Pons (tissue), 1 donor: Measurements from ENCODE around the gene EHBP1L1.

Experiments
- DNase-seq: peaks from one replicate; pipeline ENCODE4 v3.0.0-alpha.2; 2016; ENCODE audit warnings: low spot score

The EHBP1L1 gene

DNA sequence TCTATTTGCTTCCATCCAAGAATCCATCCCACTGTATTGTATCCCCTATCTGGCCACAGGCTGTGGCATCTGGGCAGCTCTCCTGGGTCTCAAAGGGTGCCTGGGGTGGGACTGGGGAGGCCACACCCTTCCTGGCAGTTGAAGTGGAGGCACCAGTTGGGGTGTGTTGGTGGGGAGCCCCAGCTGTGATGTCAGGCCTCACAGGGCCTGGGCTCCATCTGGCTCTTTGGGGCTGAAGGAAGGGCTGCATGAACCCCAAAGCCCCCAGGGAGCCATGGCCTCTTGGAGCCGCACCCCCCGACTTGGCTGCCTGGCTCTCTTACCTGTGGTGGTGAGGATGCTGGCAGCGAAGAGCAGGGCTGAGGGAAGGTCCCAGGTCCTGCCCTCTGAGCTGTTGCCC, 19.3 kb downstream of the EHBP1L1 start:
- no peak for DNase-seq

DNA sequence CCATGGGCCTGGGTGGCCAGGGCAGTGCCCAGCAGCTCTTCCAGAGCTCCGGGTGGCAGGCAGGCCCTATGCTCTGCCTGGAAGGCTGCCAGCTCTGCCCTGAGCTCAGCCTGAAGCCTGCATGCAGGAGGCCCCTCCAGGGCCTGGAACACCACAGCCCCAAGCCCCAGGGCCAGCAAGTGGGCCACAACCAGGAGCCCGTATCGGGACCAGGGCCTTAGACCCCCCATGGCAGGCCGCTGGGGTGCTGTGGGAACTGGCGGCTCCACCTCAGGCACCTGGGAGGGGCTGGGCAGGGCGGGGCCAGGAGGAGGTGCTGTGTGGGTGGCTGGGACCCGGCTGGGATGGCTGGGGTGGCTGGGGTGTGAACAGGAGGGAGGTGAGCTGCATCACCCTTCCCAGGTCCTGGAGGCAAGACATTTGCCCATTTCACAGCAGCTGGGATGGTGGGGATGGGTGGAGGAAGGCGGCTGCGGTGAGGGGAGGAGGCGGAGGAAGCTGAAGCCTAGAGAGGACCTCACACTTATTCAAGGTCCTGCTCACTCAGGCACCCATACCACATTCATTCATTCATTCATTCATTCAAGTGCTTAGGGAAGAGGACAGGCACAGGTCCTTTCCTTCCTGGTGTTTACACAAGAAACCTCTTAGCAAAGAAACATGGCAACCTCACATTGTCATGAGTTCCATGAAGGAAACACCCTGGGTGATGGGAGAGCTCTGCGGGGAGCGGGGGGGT, 19.9 kb downstream of the EHBP1L1 start, which contains the start of gene KCNK7:
Gene KCNK7 (minus strand): TSS at position 258 of the 739 bp plus-strand sequence. CDS start 28 bp downstream, at position 230.
- no peak for DNase-seq

DNA sequence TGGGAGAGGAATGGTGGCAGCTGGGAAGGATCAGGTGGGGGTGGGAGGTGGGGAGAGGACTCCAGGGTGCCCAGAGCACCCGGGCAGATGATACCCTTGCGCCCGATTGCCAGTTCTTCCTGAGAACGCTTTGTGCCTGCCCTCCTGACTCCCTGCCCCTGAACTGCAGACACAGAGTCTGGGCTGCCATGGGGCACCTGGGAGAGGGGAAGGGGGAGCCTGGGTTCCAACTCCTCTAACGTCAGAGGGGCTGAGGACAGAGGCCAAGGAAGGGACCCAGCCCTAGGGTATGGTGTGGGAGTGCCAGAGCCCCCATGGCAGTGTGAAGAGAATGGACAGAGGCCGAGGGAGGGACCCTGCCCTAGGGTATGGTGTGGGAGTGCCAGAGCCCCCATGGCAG, 20.7 kb downstream of the EHBP1L1 start:
- no peak for DNase-seq

DNA sequence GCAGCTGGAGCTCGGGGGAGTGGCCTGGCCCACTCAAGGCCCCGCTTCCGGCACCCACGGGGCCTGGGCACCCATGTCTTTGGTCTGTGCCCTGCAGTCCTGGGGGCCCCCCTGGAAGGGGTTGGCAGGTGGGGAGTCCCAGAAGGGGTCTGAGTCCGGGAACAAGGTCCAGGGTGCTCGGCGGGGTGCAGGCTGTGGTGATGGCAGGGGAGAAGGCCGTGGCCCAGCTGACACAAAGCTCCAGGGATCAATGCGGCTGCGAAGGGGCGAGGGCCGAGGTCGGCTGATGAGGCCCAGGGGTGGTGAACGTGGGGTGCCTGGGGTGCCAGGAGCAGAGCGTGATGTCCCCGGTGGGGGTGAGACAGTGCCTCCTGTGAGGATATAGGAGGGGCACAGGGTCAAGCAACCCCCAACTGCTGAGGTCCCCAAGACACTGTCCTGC, 22.4 kb downstream of the EHBP1L1 start:
- DNase-seq = no peak

DNA sequence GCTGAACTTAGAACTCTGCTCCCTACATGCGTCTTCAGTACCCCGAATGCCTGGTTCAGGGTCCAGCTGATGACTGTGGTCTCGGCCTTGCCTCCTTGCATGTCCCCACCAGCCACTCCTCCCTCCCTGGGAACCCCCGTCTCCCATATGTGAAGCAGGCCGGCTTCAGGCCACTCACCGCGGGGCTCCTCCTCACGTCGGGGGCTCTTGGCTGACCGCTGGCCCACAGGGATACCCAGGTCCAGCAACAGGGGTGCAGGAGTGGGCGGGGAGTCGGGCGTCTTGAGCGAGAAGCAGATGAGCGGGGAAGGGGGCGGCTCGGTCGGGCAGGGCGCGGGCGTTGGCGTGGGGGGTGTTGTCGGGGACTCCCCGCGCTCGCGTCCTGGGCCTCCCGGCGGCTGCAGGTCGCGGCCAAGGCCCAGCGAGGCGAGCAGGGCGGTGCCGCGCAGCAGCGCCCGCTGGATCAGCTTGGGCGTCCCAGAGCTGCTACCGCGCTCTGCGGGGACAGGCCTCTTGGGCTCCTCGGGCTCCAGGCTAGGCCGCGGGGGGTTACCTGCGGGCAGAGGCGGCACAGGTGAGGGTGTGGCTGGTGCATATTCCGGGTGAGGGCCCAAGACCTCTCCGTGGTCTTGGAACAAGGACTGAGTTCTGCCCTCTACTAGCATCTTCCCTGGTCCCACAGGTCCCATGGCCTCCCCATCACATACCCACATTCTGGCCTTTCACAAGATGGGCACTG, 23.5 kb downstream of the EHBP1L1 start:
- DNase-seq = no peak

DNA sequence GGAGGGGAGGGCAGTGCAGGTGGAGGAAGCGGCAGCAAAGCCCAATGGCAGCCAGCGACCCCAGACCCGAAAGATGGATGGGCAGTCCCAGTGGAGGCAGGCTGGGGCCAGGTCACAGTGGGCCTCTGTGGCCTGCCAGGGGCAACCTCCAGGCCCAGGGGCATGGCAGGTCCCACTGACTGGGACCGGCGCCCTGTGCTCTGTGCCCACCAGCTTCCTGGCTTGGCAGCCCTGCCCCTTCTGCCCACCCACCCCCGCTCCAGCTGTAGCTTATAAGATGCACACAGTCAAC, 24.0 kb downstream of the EHBP1L1 start:
- no peak for DNase-seq

DNA sequence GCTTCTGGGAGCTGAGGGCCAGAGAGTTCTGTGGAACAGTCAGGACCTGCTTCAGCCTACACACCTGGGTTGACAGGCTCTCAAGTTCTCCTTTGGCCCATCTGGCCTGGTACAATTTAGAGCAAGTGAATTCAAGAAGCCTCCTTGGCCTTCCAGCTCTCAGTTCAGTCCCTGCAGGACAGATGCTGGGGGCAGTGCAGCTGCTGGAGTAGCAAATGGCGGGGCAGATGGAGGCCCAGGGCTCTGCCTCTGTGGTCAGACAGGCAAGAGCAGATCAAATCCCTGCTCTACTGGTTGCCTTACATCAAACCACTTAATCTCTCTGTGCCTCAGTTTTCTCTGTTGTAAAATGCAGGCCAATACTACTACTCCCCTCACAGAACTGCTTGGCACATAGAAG, 28.4 kb downstream of the EHBP1L1 start:
- no peak for DNase-seq

DNA sequence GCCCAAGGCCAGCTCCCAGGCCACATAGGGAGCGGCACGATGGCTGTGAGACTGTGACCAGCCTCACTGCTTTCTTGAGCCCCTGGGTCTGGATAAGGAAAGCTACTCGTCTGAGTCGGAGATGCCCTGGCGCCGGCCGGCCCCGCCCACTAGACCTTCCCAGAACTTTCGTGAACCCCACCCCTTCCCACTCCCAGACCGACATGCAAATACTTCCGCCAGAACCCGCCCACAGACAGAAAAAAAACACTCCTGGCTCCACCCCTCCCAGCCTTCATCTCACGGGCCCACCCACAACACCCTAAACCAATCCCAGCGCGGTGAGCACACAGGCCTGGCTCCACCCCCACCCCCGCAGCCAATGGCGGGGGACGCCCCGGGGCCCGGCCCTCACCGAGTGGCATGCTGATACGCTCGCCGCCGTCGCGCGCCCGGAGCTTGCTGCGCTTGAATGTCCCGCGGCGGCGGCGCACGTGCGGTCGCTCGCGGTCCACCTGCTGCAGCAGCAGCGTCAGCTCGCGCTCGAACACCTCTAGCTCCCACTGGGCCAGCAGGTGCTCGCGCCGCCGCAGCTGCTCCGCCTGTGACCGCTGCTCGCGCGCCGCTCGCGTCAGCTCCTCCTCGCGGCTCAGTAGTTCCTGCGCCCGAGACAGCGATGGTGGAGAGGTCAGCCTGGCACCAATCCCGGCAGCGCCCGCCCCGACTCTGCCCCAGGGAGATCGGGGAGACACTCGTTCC, 31.2 kb downstream of the EHBP1L1 start:
- DNase-seq = peak; percentile 95

DNA sequence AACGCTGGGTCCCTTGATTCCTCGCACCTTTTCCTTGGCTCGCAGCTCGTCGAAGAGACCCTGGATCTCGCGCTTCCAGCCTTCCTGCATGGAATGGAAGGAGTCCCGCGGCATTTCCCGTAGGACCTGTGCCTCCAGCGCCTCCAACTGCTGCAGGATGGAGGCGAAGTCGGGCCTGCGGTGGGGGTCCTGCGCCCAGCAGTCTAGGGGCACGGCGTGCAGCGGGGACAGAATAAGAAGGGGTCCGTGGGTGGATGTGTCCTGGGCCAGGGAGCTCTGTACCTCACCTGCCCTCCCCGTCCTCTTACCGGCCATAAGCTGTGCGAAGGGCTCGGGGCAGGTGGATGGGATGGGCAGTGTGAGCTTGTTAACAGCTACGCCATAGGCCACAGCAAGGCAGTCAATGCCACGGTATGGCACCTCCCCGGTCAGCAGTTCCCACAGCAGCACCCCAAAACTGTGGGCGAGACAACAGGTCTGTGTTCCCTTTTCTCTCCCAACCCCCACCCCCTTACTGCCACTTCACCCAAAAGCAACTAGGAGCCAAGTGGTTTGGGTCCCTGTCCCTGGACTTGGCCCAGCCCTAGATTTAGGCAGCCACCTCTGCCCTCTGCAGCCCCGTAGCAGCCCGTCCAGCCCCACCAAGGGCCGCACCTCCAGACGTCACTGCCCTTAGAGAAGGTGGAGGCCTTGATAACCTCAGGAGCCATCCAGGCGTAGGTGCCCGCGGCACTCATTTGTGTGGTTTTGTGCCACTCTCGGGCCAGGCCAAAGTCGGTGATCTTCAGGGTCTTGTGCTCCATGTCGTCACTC, 32.0 kb downstream of the EHBP1L1 start:
- DNase-seq = no peak

DNA sequence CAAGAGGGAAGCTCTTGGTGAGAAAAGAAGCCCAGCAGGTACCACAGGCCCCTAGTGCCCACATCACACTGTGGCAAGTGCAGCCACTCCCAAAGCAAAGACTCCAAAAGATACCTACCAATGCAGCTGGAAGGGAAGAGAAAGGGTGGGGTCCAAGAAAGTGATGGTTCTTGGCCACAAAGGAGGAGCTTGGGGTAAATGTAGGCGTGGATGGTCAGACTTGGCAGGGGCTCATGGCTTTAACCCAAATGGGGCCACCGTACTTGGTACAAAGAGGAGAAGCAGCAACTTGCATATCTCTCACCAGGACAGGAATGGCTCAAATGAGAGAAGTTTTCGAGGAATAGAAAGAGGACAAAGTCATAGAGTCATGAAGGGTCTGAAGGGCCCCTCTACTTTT, 33.4 kb downstream of the EHBP1L1 start:
- DNase-seq = peak; percentile 21

DNA sequence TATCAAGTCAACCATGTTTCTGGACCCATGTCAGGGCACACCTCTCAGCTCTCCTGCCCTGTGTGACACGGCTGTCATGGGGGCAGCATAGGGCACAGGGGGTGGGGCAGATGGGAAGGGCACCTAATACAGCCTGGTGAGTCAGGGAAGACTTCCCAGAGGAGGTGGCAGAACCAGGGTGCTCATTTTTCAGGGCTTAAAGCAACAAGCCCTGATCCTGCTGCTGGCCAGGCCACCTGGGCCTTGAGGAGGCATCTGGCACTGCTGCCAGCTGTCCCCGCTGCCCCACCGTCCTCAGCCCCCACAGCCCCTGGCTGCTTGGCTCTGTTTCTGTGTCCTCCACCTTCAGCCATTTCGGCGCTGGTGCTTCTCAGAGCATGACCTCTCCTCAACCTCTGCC, 33.8 kb downstream of the EHBP1L1 start:
- no peak for DNase-seq

DNA sequence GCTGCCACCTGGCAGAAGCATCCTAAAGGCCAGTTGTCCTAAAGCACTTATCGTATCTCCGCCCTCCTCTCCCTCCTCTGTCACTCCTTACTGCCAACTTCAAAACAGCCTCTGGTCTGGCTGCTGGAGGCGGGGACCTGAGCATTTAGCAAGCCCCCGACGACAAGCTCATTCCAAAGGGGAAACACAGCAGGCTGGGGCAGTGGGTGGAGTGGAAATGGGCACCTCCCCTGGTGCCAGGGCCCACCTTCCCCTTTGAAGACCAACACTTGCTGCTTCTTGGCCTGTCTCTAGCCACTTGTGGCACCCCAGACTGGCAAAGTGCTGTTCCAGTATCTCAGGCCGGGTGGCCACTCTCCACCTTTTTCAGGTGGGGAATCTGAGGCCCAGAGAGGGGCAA, 34.6 kb downstream of the EHBP1L1 start:
- peak; percentile 55 for DNase-seq

DNA sequence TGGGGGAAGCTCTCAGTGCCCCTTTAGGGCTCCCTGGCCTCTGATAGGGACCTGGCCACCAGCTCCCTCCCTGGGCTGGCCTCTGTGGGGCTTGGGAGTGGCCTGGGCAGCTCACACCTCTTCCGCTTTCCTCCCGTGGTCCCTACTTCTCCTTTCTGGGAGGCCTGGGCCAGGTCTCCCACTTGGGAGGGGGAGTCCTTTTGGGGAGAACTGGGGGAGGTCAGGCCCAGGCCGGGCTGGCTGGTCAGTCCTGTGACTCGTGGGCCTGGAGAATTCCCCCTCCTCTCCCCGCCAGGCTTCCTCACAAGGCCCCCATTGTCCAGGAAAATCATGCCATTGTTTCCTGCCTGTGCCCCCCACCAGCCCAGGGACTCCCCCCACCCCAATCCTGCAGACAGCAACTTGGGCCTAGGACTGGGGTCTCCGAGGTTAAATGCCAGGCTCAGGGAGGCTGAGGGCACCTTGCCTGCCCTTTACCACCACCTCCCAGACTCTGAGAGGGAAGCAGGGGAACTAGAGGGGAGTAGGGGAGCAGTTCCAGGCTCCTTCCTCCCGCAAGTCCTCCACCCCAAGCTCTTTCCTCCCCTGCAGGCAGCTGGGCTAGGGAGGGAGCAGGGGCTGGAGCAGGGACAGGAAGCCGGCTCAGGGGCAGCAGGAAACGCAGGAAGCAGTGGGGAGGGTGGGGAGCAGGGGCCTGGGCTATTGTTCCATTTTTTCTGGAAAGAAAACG, 35.3 kb downstream of the EHBP1L1 start:
- DNase-seq = peak; percentile 93

DNA sequence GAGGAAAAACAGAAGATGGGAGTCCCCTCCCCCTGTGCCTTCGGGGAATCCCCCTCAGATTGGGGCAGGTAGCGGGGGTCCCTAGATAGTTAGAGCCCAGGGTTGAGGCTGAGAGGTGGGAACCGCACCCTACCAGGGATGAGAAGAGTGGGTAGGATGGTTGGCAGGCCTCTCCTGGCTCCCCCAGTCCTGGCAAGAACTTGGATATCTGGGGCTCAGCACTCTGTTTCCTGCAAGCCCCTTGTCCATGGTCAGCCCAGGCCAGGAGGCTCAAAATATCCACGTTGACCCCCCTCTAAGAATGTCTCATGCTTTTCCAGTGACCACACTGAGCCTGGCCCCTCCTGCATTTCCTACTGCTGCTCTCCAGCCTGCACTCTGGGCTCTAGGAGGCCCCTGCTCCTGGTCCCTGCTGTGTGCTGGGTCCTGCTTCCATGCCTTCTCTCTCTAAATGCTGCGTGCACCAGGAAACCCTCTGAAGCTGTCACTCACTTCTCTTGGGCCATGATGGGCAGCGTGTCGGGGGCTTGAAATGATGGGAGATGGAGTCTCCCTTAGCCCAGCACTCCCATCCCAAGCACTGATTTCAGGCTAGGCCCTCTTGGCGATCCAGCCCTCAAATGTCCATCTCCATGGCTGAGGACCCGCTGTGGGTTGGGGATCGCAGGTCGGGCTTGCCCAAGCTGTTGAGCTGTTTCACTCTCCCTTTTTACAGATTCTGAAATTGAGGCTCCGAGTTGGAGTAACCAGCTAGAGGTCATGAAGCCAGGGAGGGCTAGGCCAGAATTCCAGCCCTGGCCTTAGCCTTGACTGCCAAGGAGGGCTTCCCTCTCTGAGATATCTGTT, 36.1 kb downstream of the EHBP1L1 start:
- DNase-seq = peak; percentile 37

DNA sequence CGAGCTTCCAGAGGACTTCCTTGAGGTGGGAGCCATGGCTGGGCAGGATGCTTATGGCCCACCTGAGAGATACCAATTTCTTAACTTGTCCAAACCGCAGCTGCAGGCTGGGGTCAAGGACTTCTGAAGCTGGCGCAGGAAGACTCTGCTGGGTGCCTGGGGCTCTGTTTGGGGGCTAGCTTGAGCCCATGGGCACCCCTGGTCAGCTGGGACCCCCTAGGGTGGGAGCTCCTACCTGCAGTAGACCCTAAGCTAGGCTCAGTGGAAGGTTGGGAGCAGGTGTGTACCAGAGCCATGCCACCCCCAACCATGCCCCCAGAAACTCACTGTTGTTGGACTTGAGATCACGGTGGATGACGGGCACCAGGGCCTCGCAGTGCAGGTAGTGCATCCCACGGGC, 36.8 kb downstream of the EHBP1L1 start:
- peak; percentile 19 for DNase-seq

DNA sequence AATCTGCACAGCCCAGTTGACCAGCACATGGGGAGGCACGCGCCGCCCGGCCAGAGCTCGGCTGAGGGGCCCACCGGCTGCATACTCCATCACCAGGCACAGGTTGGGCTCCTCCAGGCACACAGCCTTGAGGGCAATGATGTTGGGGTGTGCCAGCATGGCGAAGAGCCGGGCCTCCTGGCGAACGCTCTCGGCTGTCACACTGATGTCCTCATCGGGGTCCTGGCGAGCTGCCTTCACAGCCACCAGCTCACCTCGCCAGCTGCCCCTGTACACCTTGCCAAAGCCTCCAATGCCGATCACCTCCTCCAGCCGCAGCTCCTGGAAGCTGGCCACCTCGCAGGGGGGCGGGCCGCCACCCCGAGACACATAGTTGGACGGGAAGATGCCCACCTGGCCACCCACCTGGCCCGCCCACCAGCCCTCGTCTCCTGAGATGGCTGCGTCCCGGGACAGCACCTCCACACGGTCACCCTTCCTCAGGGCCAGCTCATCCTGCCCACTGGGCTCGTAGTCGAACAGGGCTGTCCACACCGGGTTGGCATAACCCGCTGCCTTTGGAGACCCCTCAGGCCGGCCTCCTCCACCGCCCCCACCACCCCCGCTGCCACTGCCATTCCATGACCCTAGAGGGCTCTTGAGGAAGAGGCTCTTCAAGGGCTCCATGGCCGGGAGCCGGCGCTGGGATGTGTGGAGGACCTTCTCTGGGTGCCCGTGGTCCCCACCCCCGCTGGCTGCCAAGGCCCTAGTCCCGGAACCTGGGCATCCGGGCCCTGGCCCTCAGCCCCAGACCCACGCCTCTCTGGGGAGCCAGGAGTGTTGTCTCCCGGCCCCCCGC, 37.5 kb downstream of the EHBP1L1 start:
- peak; percentile 25 for DNase-seq

DNA sequence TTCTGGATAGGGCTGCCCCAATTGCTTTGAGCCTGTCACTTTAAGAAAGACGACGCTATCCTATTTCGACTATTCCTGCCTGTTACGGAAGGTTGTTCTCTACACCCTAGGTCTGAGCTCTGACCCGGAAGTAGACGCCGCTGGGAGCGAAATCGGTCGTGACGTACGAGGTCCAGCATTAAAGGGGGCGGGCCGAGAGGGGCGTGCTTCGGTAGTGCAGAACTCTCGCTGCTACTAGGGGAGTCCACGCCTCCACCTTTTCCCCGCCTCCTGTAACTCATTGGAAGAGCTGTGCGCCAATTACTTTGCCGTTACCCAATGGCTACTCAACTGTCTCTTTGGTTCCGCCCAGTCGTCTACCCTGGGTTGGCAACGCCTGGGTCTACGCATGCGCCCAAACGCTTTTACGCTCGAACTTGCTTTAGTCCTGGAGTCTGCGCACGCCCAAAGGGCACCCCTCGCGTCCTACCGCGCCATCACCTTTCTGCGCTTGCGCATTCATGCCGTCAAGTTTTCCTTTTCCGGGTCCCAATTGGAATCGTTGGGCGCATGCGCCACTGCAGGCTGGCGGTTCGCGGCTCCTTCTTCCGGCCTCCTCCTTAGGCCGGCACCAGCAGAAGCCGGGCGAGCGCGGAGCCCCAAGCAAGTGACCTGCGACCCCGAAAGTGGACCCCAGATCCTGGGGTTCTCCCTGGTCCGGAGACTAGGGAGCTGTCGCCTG, 39.5 kb downstream of the EHBP1L1 start, which contains the start of gene PCNX3:
Gene PCNX3 (plus strand): TSS at position 548 of the 721 bp plus-strand sequence. CDS start 536 bp downstream, outside the sequence.
- DNase-seq = peak; percentile 100

DNA sequence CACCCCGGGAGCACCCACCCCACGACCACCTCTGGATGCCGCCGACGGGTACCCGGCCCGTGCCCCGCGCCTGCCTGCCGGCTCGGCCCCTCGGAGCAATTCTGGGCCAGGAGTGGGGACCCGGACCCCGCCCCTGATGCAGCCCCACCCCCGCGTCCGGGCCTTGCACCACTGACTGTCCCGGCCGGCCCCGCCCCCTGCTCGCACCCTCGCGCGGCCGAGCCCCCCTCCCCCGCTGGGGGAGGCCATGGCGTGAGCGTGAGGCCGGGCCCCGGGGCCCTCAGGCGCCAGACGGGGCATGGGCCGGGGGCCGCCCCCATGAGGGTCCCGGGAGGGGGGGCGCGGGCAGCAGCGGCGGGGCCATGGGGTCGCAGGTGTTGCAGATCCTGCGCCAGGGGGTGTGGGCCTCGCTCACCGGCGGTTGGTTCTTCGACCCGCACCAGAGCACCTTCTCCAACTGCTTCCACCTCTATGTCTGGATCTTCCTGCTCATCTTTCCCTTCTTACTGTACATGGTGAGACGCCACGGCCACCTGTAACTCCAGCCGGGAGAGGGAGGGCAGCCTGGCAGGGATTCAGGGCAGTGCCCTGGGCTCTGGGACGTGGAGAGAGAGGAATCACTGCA, 40.2 kb downstream of the EHBP1L1 start:
- no peak for DNase-seq
